ENCODE results near the gene UGGT1.
A peak's percentile ranks its signal among the peaks of the same experiment; 100 is the strongest.
"Not testable (repeated sequence)": the region's sequence is repeated elsewhere in the genome, so short reads cannot be mapped to it uniquely, and the experiment has no call there.

The UGGT1 gene

DNA sequence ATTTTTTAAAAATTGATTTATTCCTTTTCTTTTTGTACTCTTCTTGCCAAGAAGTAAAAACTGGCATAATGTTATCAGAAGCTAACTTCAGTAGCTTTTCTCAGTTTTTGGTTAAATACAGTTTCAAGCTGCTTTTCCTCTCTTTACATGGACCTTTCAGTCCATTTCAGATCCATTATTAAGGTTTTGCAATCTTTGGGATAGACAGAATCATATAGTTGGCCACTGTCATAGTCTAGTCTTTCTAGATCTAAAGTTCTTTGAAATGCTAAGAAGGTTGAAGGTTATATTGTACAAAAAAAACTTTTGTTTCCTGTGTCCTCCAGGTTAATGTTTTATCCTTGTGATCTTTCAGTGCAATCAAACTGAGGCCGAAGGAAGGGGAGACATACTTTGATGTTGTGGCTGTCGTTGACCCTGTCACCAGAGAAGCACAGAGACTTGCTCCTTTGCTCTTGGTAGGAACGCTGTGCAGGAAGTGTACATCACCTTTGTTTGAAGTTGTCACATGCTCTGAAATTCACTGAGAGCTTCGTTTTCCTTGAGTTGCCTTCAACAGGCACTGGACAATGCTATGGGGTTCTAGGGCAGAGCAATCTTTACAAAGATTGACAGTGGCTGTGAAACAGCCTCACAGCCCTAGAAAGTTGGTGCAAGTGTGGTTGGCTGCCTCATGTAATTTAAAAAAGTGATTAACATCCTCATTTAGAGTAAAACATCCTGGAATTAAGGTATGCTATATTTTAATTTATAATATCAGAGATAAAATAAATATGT, 79.1 kb downstream of the UGGT1 start:
- DNase-seq (ENCODE audit: low spot score) = no peak
- ChIA-PET CTCF (no interaction called here), POLR2A (ENCODE audit: low non-redundant PET) (no interaction called here)
- H3K27ac ChIP-seq = no peak overlapping the region
- TF ChIP-seq CTCF (conservative IDR thresholded peaks at IDR 0.05; ENCODE audit: low read depth) = no peak

GRCh38 chr2:128170776-128171175, 79.8 kb downstream of the UGGT1 start:
- DNase-seq (ENCODE audit: low spot score) = no peak
- TF ChIP-seq CTCF (conservative IDR thresholded peaks at IDR 0.05; ENCODE audit: low read depth) = no peak
- CTCF ChIA-PET = no interaction called here
- POLR2A ChIA-PET (ENCODE audit: low non-redundant PET) = no interaction called here
- H3K27ac ChIP-seq = no peak overlapping the region

DNA sequence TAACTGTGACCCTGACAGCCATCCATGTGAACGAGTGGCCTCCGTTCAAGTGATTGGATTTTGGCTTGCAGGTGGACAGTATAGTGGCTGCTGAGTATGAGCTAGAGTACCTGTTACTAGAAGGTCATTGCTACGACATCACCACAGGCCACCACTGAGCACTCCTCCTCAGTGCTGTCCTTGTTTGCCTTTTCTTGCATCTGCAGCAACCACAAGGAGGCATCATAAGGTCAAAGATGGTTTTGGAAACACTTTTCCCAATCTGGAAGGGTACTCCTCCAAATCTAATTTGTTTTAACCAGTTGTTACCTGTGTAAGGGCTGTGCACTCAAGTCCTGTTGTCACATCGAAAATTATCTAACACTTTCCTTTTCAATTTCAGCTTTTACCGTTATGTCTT, 81.2 kb downstream of the UGGT1 start:
- no peak for DNase-seq (ENCODE audit: low spot score)
- ChIA-PET POLR2A (ENCODE audit: low non-redundant PET) (no interaction called here), CTCF (interaction anchor here (0.7 to 0.8 kb wide), 2 partner anchors 435 to 1398 kb away, joined by 3 read pairs; no protein-coding TSS in a partner anchor)
- no peak overlapping the region for H3K27ac ChIP-seq
- 0 out of 2 replicates have a peak, but pooled peaks have one; percentile 12 for TF ChIP-seq CTCF (conservative IDR thresholded peaks at IDR 0.05; ENCODE audit: low read depth)

DNA sequence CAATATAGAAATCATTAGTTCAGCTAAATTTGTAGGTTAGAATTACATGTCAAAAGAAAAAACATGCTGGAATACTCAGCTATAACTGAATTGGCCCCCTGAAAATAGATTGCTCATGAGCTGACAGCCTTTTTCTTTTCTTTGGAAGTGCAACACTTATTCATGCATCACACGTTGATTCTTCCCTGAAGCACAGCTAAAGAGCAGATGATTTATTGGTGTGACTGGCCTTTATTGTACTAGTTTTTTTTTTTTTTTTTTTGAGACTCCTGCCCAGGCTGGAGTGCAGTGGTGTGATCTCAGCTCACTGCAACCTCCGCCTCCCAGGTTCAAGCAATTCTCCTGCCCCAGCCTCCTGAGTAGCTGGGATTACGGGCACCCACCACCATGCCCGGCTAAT, 83.1 kb downstream of the UGGT1 start:
- H3K27ac ChIP-seq; CTCF ChIA-PET; DNase-seq (ENCODE audit: low spot score): not testable (repeated sequence)
- POLR2A ChIA-PET (ENCODE audit: low non-redundant PET) = interaction anchor here (0.7 kb wide), 1 partner anchor 146 kb away, joined by 6 read pairs; the partner anchor contains the start of gene SAP130

DNA sequence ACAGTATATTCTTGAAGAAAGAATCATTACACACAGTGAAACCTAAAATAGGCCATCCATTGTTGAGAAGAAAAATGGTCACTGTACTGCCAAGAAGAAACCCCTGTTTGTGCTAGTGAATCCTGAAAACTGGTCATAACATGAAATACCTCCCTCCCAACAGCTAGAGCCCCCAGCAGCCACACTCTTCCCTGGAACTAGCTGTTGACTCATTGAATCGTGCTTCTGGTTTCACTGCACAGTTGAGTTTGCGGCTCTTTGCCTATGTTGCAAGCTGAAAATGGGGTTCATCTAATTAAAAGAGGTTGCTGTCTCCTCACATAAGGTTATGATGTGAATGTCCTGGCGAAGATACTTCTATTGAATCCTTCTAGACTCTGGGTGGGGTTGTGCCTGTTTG, 86.3 kb downstream of the UGGT1 start:
- ChIA-PET CTCF (no interaction called here), POLR2A (ENCODE audit: low non-redundant PET) (no interaction called here)
- DNase-seq (ENCODE audit: low spot score) = no peak
- no peak for TF ChIP-seq CTCF (conservative IDR thresholded peaks at IDR 0.05; ENCODE audit: low read depth)
- no peak overlapping the region for H3K27ac ChIP-seq

- POLR2A ChIA-PET (ENCODE audit: low non-redundant PET) = no interaction called here
- no peak overlapping the region for H3K27ac ChIP-seq
- no peak for TF ChIP-seq CTCF (conservative IDR thresholded peaks at IDR 0.05; ENCODE audit: low read depth)
- no peak for DNase-seq (ENCODE audit: low spot score)
- CTCF ChIA-PET = interaction anchor here (0.6 kb wide), 1 partner anchor 177 kb away, joined by 3 read pairs; no protein-coding TSS in a partner anchor
Measured at GRCh38 chr2:128178149-128178649, 87.2 kb downstream of the UGGT1 start.
